ENCODE data around the gene RRAS2.

- no peak for TF ChIP-seq POLR2AphosphoS5 (IDR thresholded peaks at IDR 0.05; ENCODE audit: low read depth, low read length)
- no peak for TF ChIP-seq TAF1 (IDR thresholded peaks at IDR 0.05; ENCODE audit: borderline replicate concordance, insufficient read depth, low read length)
- TF ChIP-seq SIN3A (IDR thresholded peaks at IDR 0.05; ENCODE audit: borderline replicate concordance, insufficient read depth, low read length), result no peak
Measured at GRCh38 chr11:14384338-14384737, 25.4 kb upstream of the RRAS2 start.
